K562 (cell line): ENCODE results near the gene POLD1. TPM values are rescaled to one million over a fixed set of nuclear protein-coding genes. Genes with fewer than 3 reads are reported as not detected.
A peak's percentile ranks its signal among the peaks of the same experiment; 100 is the strongest.

ENCODE experiments used
- ATF1 ChIP-seq, 2 experiments: fragments of 450-650 bp in 1 of 2; IDR thresholded peaks; 2 replicates each; pipeline ENCODE4 v1.6.1; 2016; ENCODE audit warnings: missing compliant biosample characterization in 1 of 2, missing genetic modification characterization in 1 of 2
- CBX3 ChIP-seq, 2 experiments: IDR thresholded peaks; 1 replicate in 1 of 2; 2 replicates in 1 of 2; pipeline ENCODE4 v1.6.1; 2012; ENCODE audit warnings: inconsistent platforms in 2 of 2, low read length in 2 of 2, borderline replicate concordance in 1 of 2, control low read depth in 1 of 2
- CC2D1A ChIP-seq: fragments of 450-650 bp; IDR thresholded peaks from 2 replicates; pipeline ENCODE4 v1.6.1; 2017; ENCODE audit warnings: mild to moderate bottlenecking
- CHCHD3 ChIP-seq: fragments of 250-450 bp; sonication (Bioruptor Pico); IDR thresholded peaks from 2 replicates; pipeline ENCODE4 v2.1.2; 2022; ENCODE audit warnings: mild to moderate bottlenecking
- EHMT2 ChIP-seq: fragments of 450-650 bp; IDR thresholded peaks from 2 replicates; pipeline ENCODE4 v1.6.1; 2018; ENCODE audit warnings: antibody characterized with exemption
- FOSL1 ChIP-seq: fragments of 200-800 bp; sonication (Bioruptor generic); conservative IDR thresholded peaks from 2 replicates; pipeline ENCODE4 v1.6.1; 2016; ENCODE audit warnings: missing genetic modification characterization, missing compliant biosample characterization
- KAT2B ChIP-seq: IDR thresholded peaks from one replicate; pipeline ENCODE4 v1.6.1; 2012; ENCODE audit warnings: low read depth, mild to moderate bottlenecking, control low read depth, inconsistent platforms, low read length, moderate library complexity
- MCM5 ChIP-seq: fragments of 450-650 bp; IDR thresholded peaks from 2 replicates; pipeline ENCODE4 v1.6.1; 2016; ENCODE audit warnings: low read depth
- NR1H2 ChIP-seq: sonication (generic); formaldehyde crosslinking; IDR thresholded peaks from 2 replicates; pipeline ENCODE4 v1.4.0; 2020; ENCODE audit warnings: mild to moderate bottlenecking, missing genetic modification reagents
- PHF8 ChIP-seq: fragments of 200-600 bp; sonication (generic); IDR thresholded peaks from 2 replicates; pipeline ENCODE4 v1.6.1; 2012; ENCODE audit warnings: mixed run types, mild to moderate bottlenecking, inconsistent platforms, low read length, moderate library complexity, borderline replicate concordance
- POLR2AphosphoS5 ChIP-seq: IDR thresholded peaks from 2 replicates; pipeline ENCODE4 v1.6.1; 2011; ENCODE audit warnings: mild to moderate bottlenecking, low read depth, low read length, moderate library complexity; ENCODE audit not compliant: control insufficient read depth, insufficient read depth
- ZNF143 ChIP-seq: sonication (generic); formaldehyde crosslinking; IDR thresholded peaks from 2 replicates; pipeline ENCODE4 v1.9.0; 2022; ENCODE audit warnings: mild to moderate bottlenecking, missing genetic modification reagents
- polyA plus RNA-seq, 8 experiments: library from polyadenylated mRNA; depleted of rRNA in 4 of 8; stranded (reverse) in 5 of 8; unstranded in 3 of 8; fragments of >200 nt; fragmentation: Nextera tagmentation in 2 of 8; fragmentation: Illumina TruSeq in 1 of 8; extraction: Ambion mirVana in 2 of 8; extraction: Trizol in 1 of 8; gene quantifications; 2 replicates each; pipeline versions ENCODE4 v1.2.1 to v1.2.3, GENCODE V29; 2011 to 2014; ENCODE audit warnings: inconsistent platforms in 1 of 8, missing spikeins in 1 of 8
- total RNA-seq, 7 experiments: library from RNA; depleted of rRNA in 6 of 7; stranded (reverse); fragments of >200 nt in 6 of 7; fragmentation: Illumina TruSeq in 2 of 7; extraction: Trizol in 2 of 7; gene quantifications; 2 replicates each; pipeline versions ENCODE4 v1.2.1 to v1.2.3, GENCODE V29; 2011 to 2021; ENCODE audit warnings: low replicate concordance in 1 of 7
- TF ChIP-seq, protein P1 (sequence below): fragments of 150-350 bp; conservative IDR thresholded peaks from 2 replicates; pipeline ENCODE4 v1.6.1; 2014; ENCODE audit warnings: low read length
- TF ChIP-seq, protein P2 (sequence below): sonication (generic); formaldehyde crosslinking; IDR thresholded peaks from 2 replicates; pipeline ENCODE4 v1.8.1; 2023; ENCODE audit warnings: mild to moderate bottlenecking, missing genetic modification reagents
- TF ChIP-seq, protein P3 (sequence below): sonication (generic); formaldehyde crosslinking; IDR thresholded peaks from 2 replicates; pipeline ENCODE4 v1.8.0; 2022; ENCODE audit warnings: missing genetic modification reagents, mild to moderate bottlenecking, moderate library complexity, borderline replicate concordance
- TF ChIP-seq, protein P4 (sequence below): fragments of 200-800 bp; sonication (Bioruptor generic); IDR thresholded peaks from 2 replicates; pipeline ENCODE4 v1.6.1; 2017; ENCODE audit warnings: missing genetic modification characterization, missing compliant biosample characterization
- TF ChIP-seq, protein P5 (sequence below), 2 experiments: fragments of 250-450 bp in 1 of 2; fragments of 450-650 bp in 1 of 2; sonication (Bioruptor Pico) in 1 of 2; IDR thresholded peaks; 2 replicates each; pipeline versions ENCODE4 v1.6.1 to v1.8.0; 2016 to 2021; ENCODE audit warnings: mild to moderate bottlenecking in 2 of 2, moderate library complexity in 2 of 2, missing compliant biosample characterization in 1 of 2, missing genetic modification characterization in 1 of 2

POLD1 gene
- total and polyA plus RNA-seq, 9 of the 15 experiments (the other 6 are each of a cell fraction or from before 2014, with no cell fraction given) = 1.3 to 312 (median 47.8) TPM

DNA sequence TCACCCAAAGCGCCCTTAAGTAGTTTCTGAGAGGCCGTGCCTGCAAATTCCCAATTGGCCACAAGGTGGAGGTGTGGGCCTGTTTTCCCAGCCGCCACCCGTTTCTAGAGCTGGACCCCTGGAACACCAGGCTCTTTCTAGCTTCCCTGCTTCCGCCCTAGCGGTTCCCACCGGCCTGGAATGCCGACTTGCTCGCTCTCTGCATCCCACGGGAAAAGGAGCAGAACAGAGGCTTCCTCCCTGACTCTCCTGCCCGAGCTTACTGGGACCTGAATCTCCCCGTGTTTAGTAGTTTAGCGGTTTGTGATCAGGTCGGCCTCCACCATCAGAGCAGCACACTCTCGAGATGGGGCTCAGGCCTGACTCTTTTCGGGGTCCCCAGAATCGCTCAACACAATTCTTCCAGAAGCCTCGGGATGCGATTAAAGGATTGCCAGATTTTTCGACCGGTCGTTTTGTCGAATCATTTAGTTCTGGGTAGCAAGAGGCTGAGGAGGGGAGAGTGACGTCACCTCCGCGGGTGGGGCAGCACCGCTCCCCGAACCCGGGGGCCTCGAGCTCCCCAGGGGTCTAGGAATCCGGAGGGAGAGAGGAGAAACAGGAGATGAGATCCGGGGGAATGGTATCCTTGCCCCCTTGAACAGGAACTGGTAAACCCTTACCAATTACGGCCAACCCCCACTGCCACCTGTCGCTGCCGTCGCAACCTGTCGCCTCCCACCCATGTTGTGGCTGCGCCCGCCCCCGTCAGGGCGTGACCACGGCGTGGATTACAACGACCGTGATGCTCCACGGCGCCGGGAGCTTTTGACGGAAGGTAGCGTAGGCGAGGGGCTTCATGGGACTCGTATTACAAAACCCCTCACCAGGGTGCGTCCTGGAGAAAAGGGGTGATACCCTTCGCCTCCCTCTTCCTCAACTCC lies 26.7 kb upstream of the POLD1 start (continued):
- TF ChIP-seq, protein P1, sequence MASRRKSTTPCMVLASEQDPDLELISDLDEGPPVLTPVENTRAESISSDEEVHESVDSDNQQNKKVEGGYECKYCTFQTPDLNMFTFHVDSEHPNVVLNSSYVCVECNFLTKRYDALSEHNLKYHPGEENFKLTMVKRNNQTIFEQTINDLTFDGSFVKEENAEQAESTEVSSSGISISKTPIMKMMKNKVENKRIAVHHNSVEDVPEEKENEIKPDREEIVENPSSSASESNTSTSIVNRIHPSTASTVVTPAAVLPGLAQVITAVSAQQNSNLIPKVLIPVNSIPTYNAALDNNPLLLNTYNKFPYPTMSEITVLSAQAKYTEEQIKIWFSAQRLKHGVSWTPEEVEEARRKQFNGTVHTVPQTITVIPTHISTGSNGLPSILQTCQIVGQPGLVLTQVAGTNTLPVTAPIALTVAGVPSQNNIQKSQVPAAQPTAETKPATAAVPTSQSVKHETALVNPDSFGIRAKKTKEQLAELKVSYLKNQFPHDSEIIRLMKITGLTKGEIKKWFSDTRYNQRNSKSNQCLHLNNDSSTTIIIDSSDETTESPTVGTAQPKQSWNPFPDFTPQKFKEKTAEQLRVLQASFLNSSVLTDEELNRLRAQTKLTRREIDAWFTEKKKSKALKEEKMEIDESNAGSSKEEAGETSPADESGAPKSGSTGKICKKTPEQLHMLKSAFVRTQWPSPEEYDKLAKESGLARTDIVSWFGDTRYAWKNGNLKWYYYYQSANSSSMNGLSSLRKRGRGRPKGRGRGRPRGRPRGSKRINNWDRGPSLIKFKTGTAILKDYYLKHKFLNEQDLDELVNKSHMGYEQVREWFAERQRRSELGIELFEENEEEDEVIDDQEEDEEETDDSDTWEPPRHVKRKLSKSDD = 0 out of 2 replicates have a peak, but pooled peaks have one; percentile 60
- TF ChIP-seq EHMT2 (no peak), ATF1 (CRISPR knock-in tag; IDR thresholded peaks at IDR 0.05) (peak; percentile 36; the same call in 1 of the 2 replicates), ATF1 (tag; IDR thresholded peaks at IDR 0.05) (peak; percentile 98), POLR2AphosphoS5 (peak; percentile 45; the same call in 1 of the 2 replicates), CBX3 (IDR thresholded peaks at IDR 0.05; ENCODE audit: borderline replicate concordance in 1 of 2, low read length in 2 of 2) (peak in 1 of 2 experiments; percentile 60; a peak in 1 of 3 replicates), CHCHD3 (0 out of 2 replicates have a peak, but pooled peaks have one; percentile 60), KAT2B (no peak), MCM5 (no peak), NR1H2 (CRISPR knock-in tag) (no peak), PHF8 (peak; percentile 52; the same call in 1 of the 2 replicates), ZNF143 (CRISPR knock-in tag) (peak; percentile 71), CC2D1A (peak; percentile 61; the same call in 1 of the 2 replicates), FOSL1 (tag) (peak; percentile 78)
- TF ChIP-seq, protein P2, sequence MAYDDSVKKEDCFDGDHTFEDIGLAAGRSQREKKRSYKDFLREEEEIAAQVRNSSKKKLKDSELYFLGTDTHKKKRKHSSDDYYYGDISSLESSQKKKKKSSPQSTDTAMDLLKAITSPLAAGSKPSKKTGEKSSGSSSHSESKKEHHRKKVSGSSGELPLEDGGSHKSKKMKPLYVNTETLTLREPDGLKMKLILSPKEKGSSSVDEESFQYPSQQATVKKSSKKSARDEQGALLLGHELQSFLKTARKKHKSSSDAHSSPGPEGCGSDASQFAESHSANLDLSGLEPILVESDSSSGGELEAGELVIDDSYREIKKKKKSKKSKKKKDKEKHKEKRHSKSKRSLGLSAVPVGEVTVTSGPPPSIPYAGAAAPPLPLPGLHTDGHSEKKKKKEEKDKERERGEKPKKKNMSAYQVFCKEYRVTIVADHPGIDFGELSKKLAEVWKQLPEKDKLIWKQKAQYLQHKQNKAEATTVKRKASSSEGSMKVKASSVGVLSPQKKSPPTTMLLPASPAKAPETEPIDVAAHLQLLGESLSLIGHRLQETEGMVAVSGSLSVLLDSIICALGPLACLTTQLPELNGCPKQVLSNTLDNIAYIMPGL (CRISPR knock-in tag) = peak; percentile 42; the same call in 1 of the 2 replicates
- TF ChIP-seq, protein P3, sequence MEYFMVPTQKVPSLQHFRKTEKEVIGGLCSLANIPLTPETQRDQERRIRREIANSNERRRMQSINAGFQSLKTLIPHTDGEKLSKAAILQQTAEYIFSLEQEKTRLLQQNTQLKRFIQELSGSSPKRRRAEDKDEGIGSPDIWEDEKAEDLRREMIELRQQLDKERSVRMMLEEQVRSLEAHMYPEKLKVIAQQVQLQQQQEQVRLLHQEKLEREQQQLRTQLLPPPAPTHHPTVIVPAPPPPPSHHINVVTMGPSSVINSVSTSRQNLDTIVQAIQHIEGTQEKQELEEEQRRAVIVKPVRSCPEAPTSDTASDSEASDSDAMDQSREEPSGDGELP (CRISPR knock-in tag) = peak; percentile 70; the same call in 1 of the 2 replicates
- TF ChIP-seq, protein P4, sequence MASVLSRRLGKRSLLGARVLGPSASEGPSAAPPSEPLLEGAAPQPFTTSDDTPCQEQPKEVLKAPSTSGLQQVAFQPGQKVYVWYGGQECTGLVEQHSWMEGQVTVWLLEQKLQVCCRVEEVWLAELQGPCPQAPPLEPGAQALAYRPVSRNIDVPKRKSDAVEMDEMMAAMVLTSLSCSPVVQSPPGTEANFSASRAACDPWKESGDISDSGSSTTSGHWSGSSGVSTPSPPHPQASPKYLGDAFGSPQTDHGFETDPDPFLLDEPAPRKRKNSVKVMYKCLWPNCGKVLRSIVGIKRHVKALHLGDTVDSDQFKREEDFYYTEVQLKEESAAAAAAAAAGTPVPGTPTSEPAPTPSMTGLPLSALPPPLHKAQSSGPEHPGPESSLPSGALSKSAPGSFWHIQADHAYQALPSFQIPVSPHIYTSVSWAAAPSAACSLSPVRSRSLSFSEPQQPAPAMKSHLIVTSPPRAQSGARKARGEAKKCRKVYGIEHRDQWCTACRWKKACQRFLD (CRISPR knock-in tag) = peak; percentile 57; the same call in 1 of the 2 replicates
- TF ChIP-seq, protein P5, sequence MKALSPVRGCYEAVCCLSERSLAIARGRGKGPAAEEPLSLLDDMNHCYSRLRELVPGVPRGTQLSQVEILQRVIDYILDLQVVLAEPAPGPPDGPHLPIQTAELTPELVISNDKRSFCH (CRISPR knock-in tag; IDR thresholded peaks at IDR 0.05) = no peak
- TF ChIP-seq, protein P5 (tag; IDR thresholded peaks at IDR 0.05) = peak; percentile 8; the same call in 1 of the 2 replicates
